PC-3 (cell line): ENCODE measurements around the gene UHRF1. TPM values are rescaled to one million over a fixed set of nuclear protein-coding genes. Genes with fewer than 3 reads are reported as not detected.

Source experiments
- ATAC-seq: fragments of 200-7000 bp; cut with Tn5 transposase; 2 replicates; pipeline ENCODE4 v1.9.1; 2020; ENCODE audit warnings: mild to moderate bottlenecking, moderate library complexity
- BruUV-seq: library from RNA; stranded (reverse); fragments of 400-500 nt; replicated peaks from 2 replicates; lab custom pipeline; 2021; lab: Mats Ljungman, UMichigan
- CTCF ChIA-PET: fragments of 300-600 bp; sonication (Branson Sonifier 250); formaldehyde crosslinking; loops from one replicate; lab custom pipeline; 2022; ENCODE audit warnings: antibody characterized with exemption; lab: Charles Lee
- POLR2A ChIA-PET: fragments of 300-600 bp; sonication (Branson Sonifier 250); formaldehyde crosslinking; loops from one replicate; lab custom pipeline; 2022; ENCODE audit warnings: antibody characterized with exemption; ENCODE audit not compliant: unreplicated experiment; lab: Charles Lee
- DNase-seq: peaks from one replicate; pipeline ENCODE4 v3.0.0-alpha.2; 2015
- H2AFZ ChIP-seq: fragments of 300-600 bp; sonication (generic); 2 replicates; pipeline ENCODE4 v1.6.0; 2016; ENCODE audit warnings: antibody characterized with exemption, low read length
- H3F3A ChIP-seq: fragments of 300-600 bp; sonication (generic); one replicate; pipeline ENCODE4 v1.6.0; 2017; ENCODE audit warnings: antibody characterized with exemption, low read length, control low read depth, mild to moderate bottlenecking; ENCODE audit not compliant: unreplicated experiment
- H3K27ac ChIP-seq: fragments of 300-600 bp; sonication (generic); 2 replicates; pipeline ENCODE4 v1.5.1; 2016; ENCODE audit warnings: mild to moderate bottlenecking, low read length
- H3K27me3 ChIP-seq: fragments of 300-600 bp; sonication (generic); 2 replicates; pipeline ENCODE4 v1.6.1; 2016; ENCODE audit warnings: low read length, mixed read lengths
- H3K36me3 ChIP-seq: fragments of 300-600 bp; sonication (generic); 2 replicates; pipeline ENCODE4 v1.6.1; 2016; ENCODE audit warnings: low read depth, mixed run types, low read length, mixed read lengths
- H3K4me1 ChIP-seq: fragments of 300-600 bp; sonication (generic); 2 replicates; pipeline ENCODE4 v1.5.1; 2016; ENCODE audit warnings: low read length; ENCODE audit not compliant: insufficient read depth
- H3K4me2 ChIP-seq: fragments of 300-600 bp; sonication (generic); 2 replicates; pipeline ENCODE4 v1.6.0; 2016; ENCODE audit warnings: low read length
- H3K4me3 ChIP-seq: fragments of 300-600 bp; sonication (generic); 2 replicates; pipeline ENCODE4 v1.5.1; 2016; ENCODE audit warnings: mild to moderate bottlenecking, low read length, mixed read lengths
- H3K79me2 ChIP-seq: fragments of 300-600 bp; sonication (generic); 2 replicates; pipeline ENCODE4 v1.6.1; 2017; ENCODE audit warnings: low read length, mixed read lengths
- H3K9ac ChIP-seq: fragments of 300-600 bp; sonication (generic); 2 replicates; pipeline ENCODE4 v1.6.0; 2016; ENCODE audit warnings: mild to moderate bottlenecking, low read length
- H3K9me2 ChIP-seq: fragments of 300-600 bp; sonication (generic); replicated peaks from 2 replicates; pipeline ENCODE4 v1.6.1; 2016; ENCODE audit warnings: mixed run types, low read length, mixed read lengths
- H3K9me3 ChIP-seq: fragments of 300-600 bp; sonication (generic); 2 replicates; pipeline ENCODE4 v1.6.1; 2016; ENCODE audit warnings: low read length, mixed read lengths
- H4K20me1 ChIP-seq: fragments of 300-600 bp; sonication (generic); 2 replicates; pipeline ENCODE4 v1.6.1; 2016; ENCODE audit warnings: low read length, mixed read lengths
- EZH2 ChIP-seq: fragments of 300-600 bp; sonication (generic); IDR thresholded peaks from one replicate; pipeline ENCODE4 v1.6.1; 2017; ENCODE audit warnings: antibody characterized with exemption, mild to moderate bottlenecking, low read length; ENCODE audit not compliant: unreplicated experiment
- EZH2phosphoT487 ChIP-seq: fragments of 300-600 bp; sonication (generic); IDR thresholded peaks from 2 replicates; pipeline ENCODE4 v1.6.1; 2018; ENCODE audit warnings: mild to moderate bottlenecking, antibody characterized with exemption, low read length, borderline replicate concordance
- intact Hi-C: fragments of 100-400 bp; cut with micrococcal nuclease; formaldehyde crosslinking; loops from 2 replicates; pipeline ENCODE4 v1.9.0; 2023
- total RNA-seq: library from RNA; depleted of rRNA; stranded (reverse); fragments of >200 nt; gene quantifications from 2 replicates; pipeline ENCODE4 v1.2.3, GENCODE V29; 2014
- TF ChIP-seq, protein P1 (sequence below): fragments of 300-600 bp; sonication (generic); conservative IDR thresholded peaks from 2 replicates; pipeline ENCODE4 v1.5.1; 2017; ENCODE audit warnings: antibody characterized with exemption, low read depth, mild to moderate bottlenecking, low read length

Gene UHRF1
- total RNA-seq, 1 experiment from 2014 or later: 163 TPM

DNA sequence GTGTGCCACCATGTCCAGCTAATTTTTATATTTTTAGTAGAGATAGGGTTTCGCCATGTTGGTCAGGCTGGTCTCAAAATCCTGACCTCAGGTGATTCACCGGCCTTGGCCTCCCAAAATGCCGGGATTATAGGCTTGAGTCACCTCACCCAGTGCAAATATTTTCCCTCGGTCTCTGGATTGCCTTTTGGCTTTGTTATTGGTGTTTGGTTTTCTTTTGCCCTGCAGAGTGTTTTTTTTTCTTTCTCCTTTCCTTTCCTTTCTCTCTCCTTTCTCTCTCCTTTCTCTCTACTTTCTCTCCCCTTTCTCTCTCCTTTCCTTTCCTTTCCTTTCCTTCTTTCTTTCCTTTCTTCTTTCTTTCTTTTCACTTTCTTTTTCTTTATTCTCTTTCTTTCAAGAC, 92.8 kb downstream of the UHRF1 start:
- peaks cover 11% of the 10 kb centered on the region for H3F3A ChIP-seq
- H3K9me3 ChIP-seq: no peaks in the 10 kb centered on the region
- H3K36me3 ChIP-seq: no peaks in the 10 kb centered on the region
- peaks cover 7% of the 10 kb centered on the region for H4K20me1 ChIP-seq
- POLR2A ChIA-PET: no interaction called here
- H3K27me3 ChIP-seq: no peaks in the 10 kb centered on the region
- TF ChIP-seq EZH2: no peak
- TF ChIP-seq EZH2phosphoT487: no peak
- TF ChIP-seq, protein P1, sequence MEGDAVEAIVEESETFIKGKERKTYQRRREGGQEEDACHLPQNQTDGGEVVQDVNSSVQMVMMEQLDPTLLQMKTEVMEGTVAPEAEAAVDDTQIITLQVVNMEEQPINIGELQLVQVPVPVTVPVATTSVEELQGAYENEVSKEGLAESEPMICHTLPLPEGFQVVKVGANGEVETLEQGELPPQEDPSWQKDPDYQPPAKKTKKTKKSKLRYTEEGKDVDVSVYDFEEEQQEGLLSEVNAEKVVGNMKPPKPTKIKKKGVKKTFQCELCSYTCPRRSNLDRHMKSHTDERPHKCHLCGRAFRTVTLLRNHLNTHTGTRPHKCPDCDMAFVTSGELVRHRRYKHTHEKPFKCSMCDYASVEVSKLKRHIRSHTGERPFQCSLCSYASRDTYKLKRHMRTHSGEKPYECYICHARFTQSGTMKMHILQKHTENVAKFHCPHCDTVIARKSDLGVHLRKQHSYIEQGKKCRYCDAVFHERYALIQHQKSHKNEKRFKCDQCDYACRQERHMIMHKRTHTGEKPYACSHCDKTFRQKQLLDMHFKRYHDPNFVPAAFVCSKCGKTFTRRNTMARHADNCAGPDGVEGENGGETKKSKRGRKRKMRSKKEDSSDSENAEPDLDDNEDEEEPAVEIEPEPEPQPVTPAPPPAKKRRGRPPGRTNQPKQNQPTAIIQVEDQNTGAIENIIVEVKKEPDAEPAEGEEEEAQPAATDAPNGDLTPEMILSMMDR: no peak
- peaks cover 85% of the 10 kb centered on the region for H3K79me2 ChIP-seq
- H2AFZ ChIP-seq: 0 out of 2 replicates have a peak overlapping the region, but pooled peaks have one; percentile 13
- peak overlapping the region; percentile 40 for H3K9ac ChIP-seq
- intact Hi-C loops: loop anchor here (1.0 kb wide), 2 partner anchors 26 to 29 kb away; no protein-coding TSS in a partner anchor
- peak overlapping the region; percentile 72 for H3K4me3 ChIP-seq
- no TSS peak for BruUV-seq
- peak; percentile 96 for DNase-seq
- H3K4me2 ChIP-seq: peak overlapping the region; percentile 99
- H3K27ac ChIP-seq: peak overlapping the region; percentile 78
- H3K4me1 ChIP-seq: peaks cover 20% of the 10 kb centered on the region
- CTCF ChIA-PET: interaction anchor here (0.8 to 2.1 kb wide), 5 partner anchors 16 to 90 kb away, joined by 3 to 21 read pairs (median 8); no protein-coding TSS in a partner anchor
- peak; percentile 91 for ATAC-seq
- H3K9me2 ChIP-seq: no peaks in the 10 kb centered on the region

- ChIA-PET CTCF (no interaction called here), POLR2A (no interaction called here)
- Histone ChIP-seq H3K36me3 (no peaks in the 10 kb centered on the region), H3K79me2 (peaks cover 83% of the 10 kb centered on the region), H3K4me3 (no peak overlapping the region), H3K9me2 (no peaks in the 10 kb centered on the region), H3K27ac (no peak overlapping the region), H4K20me1 (peaks cover 3% of the 10 kb centered on the region), H3K4me1 (peaks cover 20% of the 10 kb centered on the region), H3K9ac (no peak overlapping the region), H3K27me3 (no peaks in the 10 kb centered on the region), H2AFZ (no peak overlapping the region), H3K4me2 (no peak overlapping the region), H3K9me3 (no peaks in the 10 kb centered on the region), H3F3A (peaks cover 11% of the 10 kb centered on the region)
- no peak for TF ChIP-seq EZH2phosphoT487
- TF ChIP-seq, protein P1: no peak
- no peak for TF ChIP-seq EZH2
- intact Hi-C loops: no loop called here
- no peak for DNase-seq
- ATAC-seq: no peak
- BruUV-seq: no TSS peak
Measured at GRCh38 chr19:5003781-5004180, 94.5 kb downstream of the UHRF1 start.

DNA sequence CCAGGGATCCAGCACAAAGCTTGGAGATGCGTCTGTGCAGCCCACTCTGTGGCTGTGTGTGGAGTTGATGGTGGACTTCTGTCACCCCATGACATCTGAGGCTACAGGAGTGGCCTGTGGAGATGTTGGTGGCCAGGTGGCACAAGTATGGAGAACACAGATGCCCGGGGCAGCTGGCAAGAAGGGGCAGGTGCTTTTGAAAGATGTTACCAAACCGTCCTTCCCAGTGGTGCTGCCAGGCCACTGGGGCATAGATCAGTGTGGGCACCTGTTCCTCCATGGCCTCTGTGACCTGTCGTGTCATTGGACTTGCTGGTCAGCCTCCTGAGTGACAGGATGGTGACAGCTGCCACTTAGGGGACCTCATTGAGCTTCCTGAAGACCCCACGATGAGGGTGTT, 95.8 kb downstream of the UHRF1 start:
- ATAC-seq: no peak
- Histone ChIP-seq H3K9ac (no peak overlapping the region), H3K4me1 (peaks cover 20% of the 10 kb centered on the region), H3K9me3 (no peaks in the 10 kb centered on the region), H3K36me3 (no peaks in the 10 kb centered on the region), H3F3A (peaks cover 11% of the 10 kb centered on the region), H2AFZ (no peak overlapping the region), H3K9me2 (no peaks in the 10 kb centered on the region), H3K4me2 (no peak overlapping the region), H3K27me3 (no peaks in the 10 kb centered on the region), H3K79me2 (peaks cover 89% of the 10 kb centered on the region), H3K27ac (no peak overlapping the region), H3K4me3 (no peak overlapping the region), H4K20me1 (peaks cover 5% of the 10 kb centered on the region)
- ChIA-PET CTCF (no interaction called here), POLR2A (no interaction called here)
- TF ChIP-seq EZH2 (no peak), EZH2phosphoT487 (no peak)
- DNase-seq: no peak
- BruUV-seq: no TSS peak
- intact Hi-C loops: no loop called here
